Prostate gland (tissue), 2 donors: ENCODE measurements around the gene AIF1L.

ENCODE experiments used
- CTCF ChIP-seq, 4 experiments: fragments of 200-600 bp in 2 of 4; fragments of 450-650 bp in 2 of 4; sonication (generic) in 2 of 4; IDR thresholded peaks; 1 replicate in 3 of 4; 2 replicates in 1 of 4; pipeline ENCODE4 v1.5.1; 2016 to 2019; ENCODE audit warnings: antibody characterized with exemption in 4 of 4, mild to moderate bottlenecking in 2 of 4, moderate library complexity in 2 of 4
- POLR2A ChIP-seq: fragments of 450-650 bp; IDR thresholded peaks from one replicate; pipeline ENCODE4 v1.6.1; 2016; ENCODE audit warnings: antibody characterized with exemption, mild to moderate bottlenecking
- POLR2AphosphoS5 ChIP-seq: sonication (generic); formaldehyde crosslinking; IDR thresholded peaks from one replicate; pipeline ENCODE4 v1.6.1; 2017; ENCODE audit warnings: antibody characterized with exemption

GRCh38 chr9:131080589-131080988 is 15.7 kb upstream of the AIF1L start:
- no peak for TF ChIP-seq CTCF (IDR thresholded peaks at IDR 0.05)
- no peak for TF ChIP-seq POLR2AphosphoS5
- TF ChIP-seq POLR2A, result no peak
